Fibroblast of lung (primary cell): ENCODE data around the gene XK.

Experiments used
- CTCF ChIP-seq, 2 donors: IDR thresholded peaks in 1 of 2; conservative IDR thresholded peaks in 1 of 2; 1 replicate in 1 of 2; 2 replicates in 1 of 2; pipeline ENCODE4 v1.5.1; 2011 to 2012; ENCODE audit warnings: low read length in 2 of 2, control low read depth in 1 of 2, inconsistent platforms in 1 of 2, low read depth in 1 of 2, mild to moderate bottlenecking in 1 of 2
- EZH2 ChIP-seq: IDR thresholded peaks from 2 replicates; pipeline ENCODE4 v1.5.1; 2012; ENCODE audit warnings: low read length, control low read depth, mild to moderate bottlenecking; ENCODE audit errors: missing control alignments

GRCh38 chrX:37716602-37717001 is 31.0 kb downstream of the XK start:
- TF ChIP-seq CTCF (conservative IDR thresholded peaks at IDR 0.05 in 1 of 2, IDR thresholded peaks at IDR 0.05 in 1 of 2; ENCODE audit: low read depth in 1 of 2, low read length in 2 of 2) (no peak), EZH2 (no peak)
